WI38 (cell line): Measurements from ENCODE around the gene ANO7.

Experiments
- H3K4me3 ChIP-seq: 2 replicates; pipeline ENCODE4 v1.5.1; 2011; ENCODE audit warnings: low read depth, mild to moderate bottlenecking, control low read depth, low read length
- CTCF ChIP-seq: IDR thresholded peaks from 2 replicates; pipeline ENCODE4 v1.5.1; 2012; ENCODE audit warnings: low read depth, mild to moderate bottlenecking, control low read depth, low read length

Gene ANO7

DNA sequence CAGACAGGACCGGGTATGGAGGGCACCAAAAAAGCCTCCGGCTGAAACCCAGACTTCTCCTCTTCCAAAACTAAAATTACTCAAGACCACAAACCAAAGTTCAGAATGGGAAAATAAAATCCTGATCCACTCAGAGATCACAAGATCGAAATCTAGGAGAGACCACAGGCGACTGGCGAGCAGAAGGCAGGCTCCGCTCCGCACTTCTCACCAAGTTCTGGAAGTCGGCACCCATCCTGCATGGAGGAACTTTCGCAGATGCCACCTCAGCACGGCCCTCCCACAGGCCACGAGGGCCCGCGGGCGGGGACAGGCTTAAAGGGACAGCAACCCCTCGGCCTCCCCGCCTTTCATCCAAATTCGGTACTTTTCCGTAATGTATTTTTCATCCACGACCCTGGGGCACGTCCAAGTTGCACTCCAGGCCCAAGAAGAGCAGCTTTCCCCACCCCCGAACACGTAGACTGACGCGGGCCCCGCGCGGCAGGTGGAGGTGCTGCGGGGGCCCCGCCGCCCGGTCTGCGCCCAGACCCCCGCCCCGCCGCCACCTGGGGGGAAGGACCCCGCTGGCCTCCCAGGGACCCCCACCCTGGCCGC, 83.3 kb downstream of the ANO7 start:
- H3K4me3 ChIP-seq = peak overlapping the region; percentile 85
- no peak for TF ChIP-seq CTCF

- TF ChIP-seq CTCF = no peak
- peak overlapping the region; percentile 85 for H3K4me3 ChIP-seq
Observed at GRCh38 chr2:241272303-241273209, 84.1 kb downstream of the ANO7 start.

- H3K4me3 ChIP-seq = peak overlapping the region; percentile 85
- TF ChIP-seq CTCF = no peak
Observed at GRCh38 chr2:241273210-241274020, 84.9 kb downstream of the ANO7 start.

- H3K4me3 ChIP-seq = no peak overlapping the region
- no peak for TF ChIP-seq CTCF
Observed at GRCh38 chr2:241274127-241274526, 85.7 kb downstream of the ANO7 start.
